Measurements from ENCODE around the gene ERVW-1. TPM values are rescaled to one million over a fixed set of nuclear protein-coding genes. Genes with fewer than 3 reads are reported as not detected.

ERVW-1 gene
- polyA plus RNA-seq, 5 donors = 0.70 to 2.4 (median 1.7) TPM

DNA sequence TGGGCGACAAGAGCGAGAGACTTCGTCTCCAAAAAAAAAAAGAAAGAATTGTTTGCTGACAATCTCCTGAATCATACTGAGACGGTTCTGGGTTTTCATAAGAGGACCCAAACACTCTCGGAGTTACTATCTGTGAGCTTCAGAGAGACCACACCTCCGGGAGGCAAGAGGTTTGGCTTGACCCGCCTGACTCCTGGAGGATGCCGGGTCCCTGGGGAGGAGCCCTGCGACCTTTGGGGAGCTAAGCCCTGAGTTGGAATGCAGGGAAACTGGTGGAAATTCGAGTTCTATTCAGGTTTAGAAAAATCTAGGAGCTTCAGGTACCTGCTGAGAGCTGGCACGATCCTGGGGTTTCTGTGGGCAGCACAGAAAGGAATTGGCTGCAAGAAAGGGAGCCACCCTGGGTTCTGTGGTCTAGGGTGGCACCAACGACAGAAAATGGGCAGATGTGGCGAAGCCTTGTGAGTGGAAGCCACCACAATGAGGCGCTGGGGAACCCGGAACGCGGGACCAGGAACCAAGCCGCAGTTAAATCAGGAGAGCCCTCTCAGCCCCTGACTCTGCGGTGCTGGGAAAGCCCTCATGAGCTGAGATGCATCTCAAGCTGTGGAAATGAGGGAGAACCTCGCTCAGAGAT is 52.3 kb downstream of the ERVW-1 start:
- DNase-seq = no peak

- DNase-seq = no peak
Observed at GRCh38 chr7:92423710-92424131, 54.0 kb downstream of the ERVW-1 start.

DNA sequence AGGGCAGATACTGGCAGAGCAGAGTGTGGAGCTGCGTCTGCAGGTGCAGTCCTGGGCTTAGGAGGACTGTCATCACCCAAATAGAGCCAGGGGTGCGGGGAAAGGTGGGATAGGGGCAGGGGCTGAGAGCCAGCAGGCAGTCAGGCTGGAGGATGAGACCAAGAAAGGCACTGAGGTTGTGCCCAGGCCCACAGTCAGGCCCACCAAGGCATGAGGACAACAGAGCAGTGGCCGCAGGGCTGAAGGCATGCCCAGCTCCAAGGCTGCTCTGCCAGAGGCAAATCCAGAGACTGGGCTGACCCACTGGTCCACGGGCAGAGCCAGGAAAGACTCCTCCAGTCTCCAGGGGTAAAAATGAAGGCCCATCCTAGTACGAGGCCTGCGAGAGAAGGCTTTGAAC is 54.8 kb downstream of the ERVW-1 start:
- no peak for DNase-seq

GRCh38 chr7:92421676-92422435 is 55.9 kb downstream of the ERVW-1 start:
- DNase-seq = no peak

Other genes starting within 250 kb of the ERVW-1 start
- gene KRIT1, start 232.0 kb downstream of the ERVW-1 start, polyA plus RNA-seq (ENCODE audit: insufficient read depth in 1 of 5, insufficient read length in 5 of 5, low replicate concordance in 1 of 5) = 10 to 100 TPM; 35.7 to 62.4 (median 58.2) TPM
- gene ANKIB1, start 232.0 kb downstream of the ERVW-1 start, polyA plus RNA-seq (ENCODE audit: insufficient read depth in 1 of 5, insufficient read length in 5 of 5, low replicate concordance in 1 of 5) = 10 to 100 TPM; 31.2 to 51.1 (median 47.0) TPM
- 10 to 100 TPM; 45.3 to 76.5 (median 57.8) TPM for gene GATAD1, start 30.5 kb downstream of the ERVW-1 start, polyA plus RNA-seq (ENCODE audit: insufficient read depth in 1 of 5, insufficient read length in 5 of 5, low replicate concordance in 1 of 5)
- gene PEX1, start 50.6 kb upstream of the ERVW-1 start, polyA plus RNA-seq (ENCODE audit: insufficient read depth in 1 of 5, insufficient read length in 5 of 5, low replicate concordance in 1 of 5) = 10 to 100 TPM; 33.4 to 58.0 (median 45.4) TPM
- 10 to 100 TPM; 15.4 to 23.0 (median 20.8) TPM for gene RBM48, start 50.8 kb upstream of the ERVW-1 start, polyA plus RNA-seq (ENCODE audit: insufficient read depth in 1 of 5, insufficient read length in 5 of 5, low replicate concordance in 1 of 5)
- 10 to 100 TPM; 43.0 to 61.7 (median 57.8) TPM for gene FAM133B, start 112.4 kb upstream of the ERVW-1 start, polyA plus RNA-seq (ENCODE audit: insufficient read depth in 1 of 5, insufficient read length in 5 of 5, low replicate concordance in 1 of 5)

All from right lung (tissue), 5 donors.